Stimulated activated CD8-positive, alpha-beta memory T cell treated with anti-CD3 and anti-CD28 coated beads, Interleukin-15, amount 100 ng/mL, for 24 hours (primary cell): ENCODE measurements around the gene TNFRSF1B.

Experiments
- DNase-seq: peaks from one replicate; pipeline ENCODE4 v3.0.0-alpha.2; 2020; ENCODE audit warnings: low read depth

Gene TNFRSF1B

GRCh38 chr1:12176298-12177118, 9.7 kb downstream of the TNFRSF1B start:
- DNase-seq = no peak

- no peak for DNase-seq
These were observed 10.6 kb downstream of the TNFRSF1B start for GRCh38 chr1:12177156-12177998.

- DNase-seq = peak; percentile 82
These were observed 11.2 kb downstream of the TNFRSF1B start for GRCh38 chr1:12177999-12178441.

- no peak for DNase-seq
These were observed 11.7 kb downstream of the TNFRSF1B start for GRCh38 chr1:12178511-12178910.

- DNase-seq = no peak
These were observed 12.3 kb downstream of the TNFRSF1B start for GRCh38 chr1:12179111-12179519.

GRCh38 chr1:12179676-12180075, 12.9 kb downstream of the TNFRSF1B start:
- DNase-seq = no peak

- DNase-seq = no peak
These were observed 13.5 kb downstream of the TNFRSF1B start for GRCh38 chr1:12180315-12180714.

- no peak for DNase-seq
These were observed 14.1 kb downstream of the TNFRSF1B start for GRCh38 chr1:12180903-12181302.

GRCh38 chr1:12181568-12181967, 14.8 kb downstream of the TNFRSF1B start:
- DNase-seq = no peak

GRCh38 chr1:12182410-12182984, 15.7 kb downstream of the TNFRSF1B start:
- no peak for DNase-seq

GRCh38 chr1:12183095-12183794, 16.5 kb downstream of the TNFRSF1B start:
- no peak for DNase-seq

GRCh38 chr1:12184008-12184681, 17.4 kb downstream of the TNFRSF1B start:
- no peak for DNase-seq

GRCh38 chr1:12185036-12185917, 18.5 kb downstream of the TNFRSF1B start:
- DNase-seq = no peak

- no peak for DNase-seq
These were observed 19.3 kb downstream of the TNFRSF1B start for GRCh38 chr1:12185918-12186678.

GRCh38 chr1:12186679-12186985, 19.8 kb downstream of the TNFRSF1B start:
- DNase-seq = no peak

- no peak for DNase-seq
These were observed 21.3 kb downstream of the TNFRSF1B start for GRCh38 chr1:12188115-12188514.

GRCh38 chr1:12188657-12189327, 22.0 kb downstream of the TNFRSF1B start:
- no peak for DNase-seq

- DNase-seq = no peak
These were observed 22.5 kb downstream of the TNFRSF1B start for GRCh38 chr1:12189328-12189682.

GRCh38 chr1:12191242-12192032, 24.6 kb downstream of the TNFRSF1B start:
- no peak for DNase-seq
